HG03175 (cell line): ENCODE measurements around the gene BRICD5.

Experiments used
- ATAC-seq: cut with Tn5 transposase; IDR thresholded peaks from one replicate; pipeline ENCODE4 v1.9.1; 2021; ENCODE audit warnings: mild to moderate bottlenecking, moderate library complexity; ENCODE audit not compliant: unreplicated experiment

The BRICD5 gene

DNA sequence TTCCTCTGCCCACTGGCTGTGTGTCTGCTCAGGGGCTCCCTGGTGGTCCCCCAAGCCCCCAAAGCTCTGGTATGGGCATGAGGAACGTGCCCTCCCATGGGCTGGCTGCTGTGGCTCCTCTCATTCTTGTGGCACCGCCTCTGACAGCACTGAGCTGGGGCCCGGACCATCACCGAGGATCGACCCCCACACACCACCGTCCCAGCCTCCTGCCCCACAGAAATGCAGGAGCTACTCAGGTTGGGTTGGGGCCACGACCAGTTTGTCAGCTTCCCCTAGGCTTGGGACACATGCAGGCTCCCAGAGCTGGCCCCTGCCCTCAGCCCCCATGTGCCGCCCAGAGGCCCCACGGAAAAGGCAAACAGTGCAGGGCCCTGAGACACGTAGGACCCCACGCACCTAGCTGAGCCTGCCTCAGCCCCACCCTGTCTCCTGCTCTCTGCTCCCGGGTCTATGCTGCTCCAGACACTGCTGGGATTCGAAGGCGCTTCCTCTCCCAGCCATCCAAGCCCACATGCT, 11.0 kb downstream of the BRICD5 start:
- no peak for ATAC-seq

GRCh38 chr16:2199095-2199494, 11.6 kb downstream of the BRICD5 start:
- no peak for ATAC-seq

- no peak for ATAC-seq
Observed at GRCh38 chr16:2198283-2198682, 12.4 kb downstream of the BRICD5 start.

DNA sequence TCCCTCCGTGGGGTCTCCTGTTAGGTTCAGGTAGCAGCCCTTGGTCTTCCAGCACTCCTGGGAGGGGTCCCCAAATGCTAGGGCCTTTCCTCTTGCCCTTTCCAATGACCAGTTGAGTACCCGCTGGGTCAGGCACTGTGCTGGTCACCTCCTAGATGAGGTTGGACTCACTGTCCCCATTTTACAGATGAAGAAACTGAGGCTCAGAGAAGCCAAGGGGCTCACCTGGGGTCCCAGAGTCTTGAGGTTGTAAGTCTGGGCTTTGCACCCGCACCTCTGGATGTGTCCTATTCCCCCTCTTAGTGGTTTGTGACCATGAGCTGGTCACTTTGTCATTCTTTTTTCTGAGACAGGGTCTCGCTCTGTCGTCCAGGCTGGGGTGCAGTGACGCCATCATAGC, 12.9 kb downstream of the BRICD5 start:
- ATAC-seq: no peak

DNA sequence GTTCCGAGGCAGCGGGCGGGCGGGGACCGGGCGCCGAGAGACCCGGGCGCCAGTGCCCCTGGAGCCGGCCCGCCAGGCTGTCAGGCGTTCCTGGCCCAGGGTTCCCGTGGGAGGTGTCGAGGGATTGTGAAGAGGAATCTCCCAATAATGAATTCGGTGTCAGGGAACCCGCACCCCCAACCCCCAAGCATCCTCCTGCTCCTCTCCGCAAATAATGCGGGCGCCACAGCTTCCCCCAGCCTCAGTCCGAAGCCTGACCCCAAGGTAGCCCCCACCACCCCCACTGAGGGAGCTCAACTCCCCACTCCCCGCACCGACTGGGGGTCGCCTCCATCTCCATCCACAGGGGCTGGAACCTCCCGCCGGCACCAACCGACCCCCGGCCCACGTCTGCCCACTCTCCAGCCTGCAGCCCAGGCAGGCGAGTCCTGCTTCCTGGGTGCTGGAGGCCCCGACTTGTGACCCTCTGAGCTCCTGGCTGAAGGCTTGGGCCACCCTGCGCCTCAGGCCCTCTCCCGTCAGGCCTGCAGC, 13.6 kb downstream of the BRICD5 start:
- no peak for ATAC-seq

GRCh38 chr16:2196162-2196980, 14.3 kb downstream of the BRICD5 start, which contains the start of gene CASKIN1:
TSS of gene CASKIN1 (minus strand) at chr16:2196605. CDS start at chr16:2196432, 173 bp downstream.
- ATAC-seq: no peak

GRCh38 chr16:2195322-2196161, 15.1 kb downstream of the BRICD5 start:
- no peak for ATAC-seq

GRCh38 chr16:2194852-2195321, 15.8 kb downstream of the BRICD5 start:
- ATAC-seq: no peak

DNA sequence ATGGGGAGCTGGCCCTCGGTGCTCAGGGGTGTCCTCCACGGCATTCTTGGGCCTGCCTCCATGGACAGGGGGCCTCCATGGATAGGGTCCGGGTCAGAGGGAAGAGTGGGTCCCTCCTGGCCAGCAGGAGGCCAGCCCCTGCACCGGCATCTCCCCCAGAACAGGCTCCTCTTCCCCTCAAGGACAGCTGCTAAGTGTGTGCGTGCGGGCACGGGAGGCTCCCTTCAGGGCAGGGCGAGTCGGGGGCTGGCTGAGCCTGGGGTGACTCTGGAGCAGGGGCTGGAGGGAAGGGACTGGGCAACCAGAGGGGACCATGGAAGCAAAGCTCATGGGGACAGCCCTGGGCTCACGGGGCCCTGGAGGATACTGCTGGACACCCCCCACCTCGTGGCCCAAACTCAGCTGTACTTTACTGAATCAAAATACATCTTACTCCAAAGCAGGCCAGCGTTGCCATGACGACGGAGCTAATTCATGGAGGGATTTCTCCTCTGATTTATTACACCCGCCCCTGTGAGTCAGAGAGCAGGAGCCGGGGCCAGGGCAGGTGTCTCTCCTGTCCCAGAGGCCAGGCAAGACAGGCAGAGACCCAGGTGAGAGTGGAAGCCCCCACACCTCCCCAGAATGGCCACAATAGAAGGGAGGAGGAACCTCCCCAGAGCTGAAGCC, 16.4 kb downstream of the BRICD5 start:
- no peak for ATAC-seq

DNA sequence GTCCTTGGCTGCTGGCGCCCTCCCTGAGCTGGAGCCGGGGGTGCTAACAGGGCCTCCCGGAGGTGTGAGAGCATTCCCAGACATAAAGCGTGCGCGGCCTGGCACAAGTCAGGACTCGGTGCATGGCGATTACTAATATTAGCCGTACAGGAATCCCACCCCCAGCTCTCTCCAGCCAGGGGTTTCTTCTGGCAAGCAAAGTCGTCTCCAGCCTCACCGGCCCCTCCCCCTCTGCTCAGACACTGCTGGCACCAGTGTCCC, 19.3 kb downstream of the BRICD5 start:
- ATAC-seq: no peak

GRCh38 chr16:2190659-2191445, 19.8 kb downstream of the BRICD5 start:
- ATAC-seq: no peak

DNA sequence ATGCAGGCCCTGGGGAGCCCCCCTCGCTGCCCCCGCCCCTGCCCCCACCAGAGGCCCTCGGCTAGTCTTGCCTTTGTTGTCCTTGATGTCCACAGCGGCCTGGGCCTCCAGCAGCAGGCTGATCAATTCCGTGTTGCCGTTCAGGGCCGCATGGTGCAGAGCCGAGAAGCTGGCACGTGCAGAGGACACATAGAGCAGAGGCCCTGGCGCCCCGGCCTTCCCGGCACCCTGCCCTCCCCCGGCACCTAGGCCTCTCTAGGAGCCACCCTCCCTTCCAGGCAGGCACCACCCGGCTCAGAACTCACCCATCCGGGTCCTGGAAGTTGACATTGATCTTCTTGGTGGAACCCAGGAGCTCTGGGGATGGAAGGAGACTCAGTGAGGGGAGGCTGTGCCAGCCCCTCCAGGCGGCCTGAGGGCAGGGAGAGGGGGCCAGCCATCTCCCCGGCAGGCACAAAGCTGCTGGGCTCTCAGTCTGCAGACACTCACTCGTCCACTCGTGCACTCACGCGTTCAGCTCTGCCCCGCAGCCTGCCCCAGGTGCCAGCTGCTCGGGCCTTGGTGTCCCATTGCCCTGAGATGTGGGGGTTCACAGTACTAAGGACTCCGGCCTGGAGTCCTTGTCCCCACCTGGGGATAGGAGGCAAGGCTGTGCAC, 20.5 kb downstream of the BRICD5 start:
- no peak for ATAC-seq

- ATAC-seq: no peak
Observed at GRCh38 chr16:2189252-2189893, 21.3 kb downstream of the BRICD5 start.

- ATAC-seq: no peak
Observed at GRCh38 chr16:2188395-2188794, 22.3 kb downstream of the BRICD5 start.

GRCh38 chr16:2187212-2187611, 23.5 kb downstream of the BRICD5 start:
- ATAC-seq: no peak

- no peak for ATAC-seq
Observed at GRCh38 chr16:2186505-2186904, 24.2 kb downstream of the BRICD5 start.

DNA sequence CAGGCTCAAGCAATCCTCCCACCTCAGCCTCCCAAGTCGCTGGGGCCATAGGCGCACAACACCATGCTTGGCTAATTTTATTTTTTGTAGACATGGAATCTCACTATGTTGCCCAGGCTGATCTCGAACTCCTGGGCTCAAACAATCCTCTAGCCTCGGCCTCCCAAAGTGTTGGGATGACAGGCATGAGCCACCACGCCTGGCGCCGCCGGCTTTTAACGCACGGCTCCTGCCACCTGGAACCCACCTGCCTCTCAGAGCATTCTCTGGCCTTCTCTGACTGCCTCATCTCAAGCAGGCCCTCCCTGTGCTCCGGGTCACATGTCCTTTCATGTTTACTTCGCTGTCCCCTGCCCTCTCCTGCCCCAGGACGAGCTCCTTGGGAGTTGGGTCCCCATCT, 24.6 kb downstream of the BRICD5 start:
- ATAC-seq: no peak

DNA sequence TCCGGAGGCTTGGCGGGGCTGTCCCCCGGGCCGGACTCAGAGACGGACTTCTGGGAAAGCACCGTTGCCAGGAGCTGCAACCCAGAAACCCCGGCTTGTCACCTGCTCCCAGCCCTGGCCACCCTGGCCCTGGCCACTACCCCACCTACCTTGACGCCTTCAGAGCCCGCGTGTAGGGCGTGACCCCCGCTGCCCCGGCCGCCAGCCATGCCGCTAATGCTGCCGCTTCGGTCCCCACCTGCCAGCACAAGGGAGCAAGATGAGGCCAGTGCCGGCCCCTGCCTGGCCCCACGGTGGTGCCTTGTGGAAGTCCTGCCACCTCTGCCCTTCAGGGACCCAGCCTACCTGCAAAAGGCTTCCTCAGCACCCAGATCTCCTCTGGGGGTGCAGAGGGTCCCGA, 25.7 kb downstream of the BRICD5 start:
- ATAC-seq: no peak

DNA sequence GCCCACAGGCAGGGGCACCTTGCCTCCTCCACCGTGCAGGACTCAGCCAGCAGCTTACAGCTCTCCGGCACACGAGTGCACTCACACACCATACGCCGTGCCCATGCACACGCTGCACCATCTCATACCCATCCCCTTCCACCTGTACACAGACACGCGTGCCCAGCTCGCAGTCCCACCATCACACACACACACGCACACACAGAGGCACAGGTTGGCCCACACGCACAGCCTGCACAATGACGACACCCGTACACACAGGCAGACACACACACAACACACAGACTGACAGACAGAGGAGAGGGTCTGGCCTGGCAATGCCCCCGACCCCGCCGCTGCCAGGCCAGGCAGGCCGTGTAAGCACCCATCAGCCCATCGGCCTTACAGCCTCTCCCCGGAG, 26.3 kb downstream of the BRICD5 start:
- ATAC-seq: no peak
